KMS-11 (cell line): ENCODE data around the gene PRKACA.

Source experiments
- H2AFZ ChIP-seq: fragments of 200-600 bp; sonication (generic); 2 replicates; pipeline ENCODE4 v1.6.1; 2016; ENCODE audit warnings: antibody characterized with exemption, mixed run types, low read depth
- H3K27ac ChIP-seq: fragments of 200-600 bp; sonication (generic); 2 replicates; pipeline ENCODE4 v1.6.1; 2016; ENCODE audit warnings: mild to moderate bottlenecking, mixed run types
- H3K27me3 ChIP-seq: fragments of 200-600 bp; sonication (generic); 2 replicates; pipeline ENCODE4 v1.6.1; 2017; ENCODE audit warnings: mild to moderate bottlenecking, low read depth, mixed run types, moderate library complexity; ENCODE audit not compliant: insufficient read depth
- H3K36me3 ChIP-seq: fragments of 200-600 bp; sonication (generic); 2 replicates; pipeline ENCODE4 v1.6.1; 2017; ENCODE audit warnings: mild to moderate bottlenecking, mixed run types; ENCODE audit not compliant: insufficient read depth
- H3K4me1 ChIP-seq: fragments of 200-600 bp; sonication (generic); 2 replicates; pipeline ENCODE4 v1.6.1; 2016; ENCODE audit warnings: mild to moderate bottlenecking, low read depth, mixed run types; ENCODE audit not compliant: poor library complexity, severe bottlenecking
- H3K4me2 ChIP-seq: fragments of 200-600 bp; sonication (generic); 2 replicates; pipeline ENCODE4 v1.7.0; 2016; ENCODE audit warnings: mild to moderate bottlenecking, mixed run types
- H3K4me3 ChIP-seq: fragments of 200-600 bp; sonication (generic); IDR thresholded peaks from 2 replicates; pipeline ENCODE4 v1.6.1; 2017; ENCODE audit warnings: low read depth, low read length, mixed read lengths; ENCODE audit not compliant: insufficient read depth
- H3K79me2 ChIP-seq: fragments of 200-600 bp; sonication (generic); 2 replicates; pipeline ENCODE4 v1.6.1; 2016; ENCODE audit warnings: low read depth, mixed run types; ENCODE audit not compliant: insufficient read depth
- H3K9ac ChIP-seq: fragments of 200-600 bp; sonication (generic); 2 replicates; pipeline ENCODE4 v1.6.1; 2016; ENCODE audit warnings: mild to moderate bottlenecking, mixed run types
- H4K20me1 ChIP-seq: fragments of 200-600 bp; sonication (generic); 2 replicates; pipeline ENCODE4 v1.6.1; 2016; ENCODE audit warnings: mild to moderate bottlenecking, mixed run types; ENCODE audit not compliant: insufficient read depth
- TF ChIP-seq, protein P1 (sequence below): fragments of 200-600 bp; sonication (generic); conservative IDR thresholded peaks from 2 replicates; pipeline ENCODE4 v1.6.1; 2017; ENCODE audit warnings: low read depth, mild to moderate bottlenecking, antibody characterized with exemption, low read length, moderate library complexity, mixed read lengths

PRKACA gene

GRCh38 chr19:14116525-14116917, 1.0 kb downstream of the PRKACA start:
- Histone ChIP-seq H3K79me2 (no peaks in the 10 kb centered on the region; the same call in 1 of the 2 replicates), H3K4me2 (peak overlapping the region; percentile 71), H3K9ac (peak overlapping the region; percentile 18; the same call in 1 of the 2 replicates), H2AFZ (no peak overlapping the region), H3K4me1 (peaks cover 10% of the 10 kb centered on the region), H4K20me1 (no peaks in the 10 kb centered on the region), H3K4me3 (no peak overlapping the region), H3K27ac (no peak overlapping the region), H3K27me3 (no peaks in the 10 kb centered on the region), H3K36me3 (no peaks in the 10 kb centered on the region)
- TF ChIP-seq, protein P1, sequence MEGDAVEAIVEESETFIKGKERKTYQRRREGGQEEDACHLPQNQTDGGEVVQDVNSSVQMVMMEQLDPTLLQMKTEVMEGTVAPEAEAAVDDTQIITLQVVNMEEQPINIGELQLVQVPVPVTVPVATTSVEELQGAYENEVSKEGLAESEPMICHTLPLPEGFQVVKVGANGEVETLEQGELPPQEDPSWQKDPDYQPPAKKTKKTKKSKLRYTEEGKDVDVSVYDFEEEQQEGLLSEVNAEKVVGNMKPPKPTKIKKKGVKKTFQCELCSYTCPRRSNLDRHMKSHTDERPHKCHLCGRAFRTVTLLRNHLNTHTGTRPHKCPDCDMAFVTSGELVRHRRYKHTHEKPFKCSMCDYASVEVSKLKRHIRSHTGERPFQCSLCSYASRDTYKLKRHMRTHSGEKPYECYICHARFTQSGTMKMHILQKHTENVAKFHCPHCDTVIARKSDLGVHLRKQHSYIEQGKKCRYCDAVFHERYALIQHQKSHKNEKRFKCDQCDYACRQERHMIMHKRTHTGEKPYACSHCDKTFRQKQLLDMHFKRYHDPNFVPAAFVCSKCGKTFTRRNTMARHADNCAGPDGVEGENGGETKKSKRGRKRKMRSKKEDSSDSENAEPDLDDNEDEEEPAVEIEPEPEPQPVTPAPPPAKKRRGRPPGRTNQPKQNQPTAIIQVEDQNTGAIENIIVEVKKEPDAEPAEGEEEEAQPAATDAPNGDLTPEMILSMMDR, result no peak

DNA sequence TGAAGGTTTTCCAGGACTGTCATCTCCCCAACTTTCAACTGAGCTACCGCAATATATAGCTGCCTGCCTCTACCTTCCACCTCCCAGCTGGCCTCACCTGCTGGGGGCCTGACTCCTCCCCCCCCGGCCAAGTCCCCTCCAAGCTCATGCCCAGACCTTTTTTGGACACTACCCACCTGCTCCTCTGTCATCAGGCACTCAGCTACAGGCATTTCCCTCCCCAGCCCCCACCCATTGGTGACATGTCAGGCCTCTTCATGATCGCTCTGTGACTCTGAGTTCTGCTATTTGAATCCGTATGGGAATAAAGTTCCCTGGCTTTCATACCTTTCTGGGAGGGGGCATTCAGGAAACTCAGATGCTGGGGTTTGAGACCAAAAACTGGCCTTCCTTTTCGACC, 1.8 kb downstream of the PRKACA start:
- TF ChIP-seq, protein P1, result no peak
- H3K4me1 ChIP-seq, result peaks cover 10% of the 10 kb centered on the region
- H3K79me2 ChIP-seq, result no peaks in the 10 kb centered on the region; the same call in 1 of the 2 replicates
- no peak overlapping the region for H3K27ac ChIP-seq
- no peaks in the 10 kb centered on the region for H3K27me3 ChIP-seq
- no peak overlapping the region for H3K9ac ChIP-seq
- no peak overlapping the region for H3K4me3 ChIP-seq
- no peaks in the 10 kb centered on the region for H3K36me3 ChIP-seq
- H3K4me2 ChIP-seq, result peak overlapping the region; percentile 71; the same call in 1 of the 2 replicates
- no peak overlapping the region for H2AFZ ChIP-seq
- no peaks in the 10 kb centered on the region for H4K20me1 ChIP-seq

DNA sequence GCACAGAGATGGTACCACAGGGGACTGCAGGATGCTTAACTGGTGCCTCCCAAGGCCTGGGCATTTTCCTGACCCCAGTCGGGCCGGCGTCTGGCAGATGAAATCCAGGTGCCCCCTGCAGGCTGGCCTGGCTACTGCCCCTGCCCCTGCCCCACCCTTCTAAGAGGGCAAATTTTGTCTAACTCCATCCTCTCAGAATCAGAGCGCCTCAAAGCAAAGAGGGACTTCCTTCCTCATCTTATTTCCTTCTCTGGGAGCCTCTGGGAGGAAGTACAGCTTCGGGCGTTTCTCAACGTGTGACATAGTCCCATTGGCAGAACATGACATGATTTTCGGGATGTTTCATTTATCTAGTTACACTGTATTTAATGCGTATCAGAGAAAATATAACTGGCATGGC, 2.7 kb downstream of the PRKACA start:
- no peak overlapping the region for H3K4me2 ChIP-seq
- no peaks in the 10 kb centered on the region for H4K20me1 ChIP-seq
- H3K79me2 ChIP-seq, result no peaks in the 10 kb centered on the region; the same call in 1 of the 2 replicates
- no peak overlapping the region for H3K9ac ChIP-seq
- no peaks in the 10 kb centered on the region for H3K36me3 ChIP-seq
- TF ChIP-seq, protein P1, result peak; percentile 39; the same call in 1 of the 2 replicates
- no peak overlapping the region for H2AFZ ChIP-seq
- H3K4me3 ChIP-seq, result no peak overlapping the region
- H3K4me1 ChIP-seq, result peaks cover 10% of the 10 kb centered on the region
- H3K27ac ChIP-seq, result no peak overlapping the region
- H3K27me3 ChIP-seq, result no peaks in the 10 kb centered on the region

GRCh38 chr19:14114439-14114838, 3.1 kb downstream of the PRKACA start:
- peaks cover 10% of the 10 kb centered on the region for H3K4me1 ChIP-seq
- no peak overlapping the region for H3K4me3 ChIP-seq
- no peaks in the 10 kb centered on the region; the same call in 1 of the 2 replicates for H3K79me2 ChIP-seq
- H3K27ac ChIP-seq, result no peak overlapping the region
- H3K9ac ChIP-seq, result no peak overlapping the region
- H3K27me3 ChIP-seq, result no peaks in the 10 kb centered on the region
- H3K36me3 ChIP-seq, result no peaks in the 10 kb centered on the region
- H3K4me2 ChIP-seq, result no peak overlapping the region
- TF ChIP-seq, protein P1, result no peak
- H2AFZ ChIP-seq, result no peak overlapping the region
- H4K20me1 ChIP-seq, result no peaks in the 10 kb centered on the region
